K562 (cell line): Measurements from ENCODE around the gene NAT14. TPM values are rescaled to one million over a fixed set of nuclear protein-coding genes. Genes with fewer than 3 reads are reported as not detected.

Source experiments
- ATAC-seq: fragments of 200-7000 bp; cut with Tn5 transposase; 3 replicates; pipeline ENCODE4 v1.9.1; 2020; ENCODE audit warnings: moderate library complexity
- BruUV-seq: library from RNA; stranded (reverse); fragments of 400-500 nt; replicated peaks from 2 replicates; lab custom pipeline; 2021; lab: Mats Ljungman, UMichigan
- CTCF ChIA-PET: fragments of 300-600 bp; formaldehyde crosslinking; extraction: SDS; loops from one replicate; lab custom pipeline; 2021; ENCODE audit warnings: low intra/inter-chr PET ratio; lab: Yijun Ruan, JAX
- POLR2A ChIA-PET: fragments of 300-600, 350-650 bp; sonication (Branson Sonifier 250); formaldehyde crosslinking; extraction: SDS; loops from one replicate; lab custom pipeline; 2021; ENCODE audit warnings: antibody characterized with exemption, inconsistent platforms; lab: Yijun Ruan, JAX
- DNase-seq, 4 experiments: peaks; one replicate each; pipeline versions ENCODE4 v3.0.0 to v3.0.0-alpha.2; 2011 to 2018; ENCODE audit warnings: low spot score in 3 of 4, mixed read lengths in 3 of 4; ENCODE audit errors: extremely low read depth in 1 of 4
- FAIRE-seq: peaks from 2 replicates; lab custom pipeline; 2011; peaks lifted over from hg19 to GRCh38; lab: Jason Lieb, UNC
- H2AFZ ChIP-seq: 2 replicates; pipeline ENCODE4 v1.6.0; 2011; ENCODE audit warnings: low read depth, low read length, control low read depth, inconsistent platforms
- H3K27ac ChIP-seq: fragments of 200-600 bp; 3 replicates; pipeline ENCODE4 v1.8.0; 2011; ENCODE audit warnings: low read depth, mild to moderate bottlenecking, control low read depth, inconsistent platforms, low read length, moderate library complexity, mixed read lengths; ENCODE audit errors: extremely low read depth
- H3K27me3 ChIP-seq, 2 experiments: fragments of 300-600 bp in 1 of 2; 2 replicates in 1 of 2; 3 replicates in 1 of 2; pipeline versions ENCODE4 v1.6.0 to v1.8.0; 2011; ENCODE audit warnings: inconsistent platforms in 2 of 2, low read length in 2 of 2, mild to moderate bottlenecking in 1 of 2, mixed read lengths in 1 of 2, moderate library complexity in 1 of 2; ENCODE audit not compliant: control insufficient read depth in 2 of 2, insufficient read depth in 2 of 2
- H3K36me3 ChIP-seq: fragments of 300-600 bp; 3 replicates; pipeline ENCODE4 v1.8.0; 2011; ENCODE audit warnings: mild to moderate bottlenecking, low read length, inconsistent platforms; ENCODE audit not compliant: control insufficient read depth, insufficient read depth
- H3K4me1 ChIP-seq, 2 experiments: fragments of 200-600 bp in 1 of 2; replicated peaks in 1 of 2; 2 replicates in 1 of 2; 3 replicates in 1 of 2; pipeline versions ENCODE4 v1.5.1 to v1.8.0; 2011; ENCODE audit warnings: inconsistent platforms in 2 of 2, low read length in 2 of 2, mild to moderate bottlenecking in 1 of 2, mixed read lengths in 1 of 2, moderate library complexity in 1 of 2; ENCODE audit not compliant: control insufficient read depth in 2 of 2, insufficient read depth in 2 of 2
- H3K4me2 ChIP-seq: 2 replicates; pipeline ENCODE4 v1.6.1; 2011; ENCODE audit warnings: low read length, control low read depth, inconsistent platforms, mixed read lengths; ENCODE audit not compliant: insufficient read depth
- H3K4me3 ChIP-seq: fragments of 200-600 bp; sonication (generic), shearing (Covaris generic); 2 replicates; pipeline ENCODE4 v1.5.1; 2016; ENCODE audit warnings: control low read depth, inconsistent platforms
- H3K79me2 ChIP-seq: fragments of 200-600 bp; 3 replicates; pipeline ENCODE4 v1.8.0; 2011; ENCODE audit warnings: low read length, inconsistent platforms; ENCODE audit not compliant: control insufficient read depth, insufficient read depth
- H3K9ac ChIP-seq, 2 experiments: 2 replicates each; pipeline versions ENCODE4 v1.6.0 to v1.6.1; 2011; ENCODE audit warnings: low read depth in 2 of 2, low read length in 2 of 2, control low read depth in 1 of 2, inconsistent platforms in 1 of 2, mild to moderate bottlenecking in 1 of 2, mixed read lengths in 1 of 2; ENCODE audit not compliant: insufficient read depth in 1 of 2
- H3K9me1 ChIP-seq: one replicate; pipeline ENCODE4 v1.6.0; 2011; ENCODE audit warnings: inconsistent platforms, mild to moderate bottlenecking, low read length, moderate library complexity; ENCODE audit not compliant: control insufficient read depth, insufficient read depth
- H3K9me3 ChIP-seq: replicated peaks from 2 replicates; pipeline ENCODE4 v1.5.1; 2011; ENCODE audit warnings: low read depth, low read length, inconsistent platforms; ENCODE audit not compliant: control insufficient read depth, insufficient read depth
- H4K20me1 ChIP-seq: replicated peaks from 2 replicates; pipeline ENCODE4 v1.6.1; 2011; ENCODE audit warnings: low read length, inconsistent platforms, mixed read lengths; ENCODE audit not compliant: control insufficient read depth, insufficient read depth
- BCOR ChIP-seq: fragments of 450-650 bp; IDR thresholded peaks from 2 replicates; pipeline ENCODE4 v1.6.1; 2016
- BDP1 ChIP-seq: IDR thresholded peaks from 3 replicates; pipeline ENCODE4 v1.6.1; 2011; ENCODE audit not compliant: insufficient read length, insufficient read depth
- FOXJ3 ChIP-seq: sonication (generic); formaldehyde crosslinking; IDR thresholded peaks from 2 replicates; pipeline ENCODE4 v1.4.0; 2020; ENCODE audit warnings: mild to moderate bottlenecking, missing genetic modification reagents
- TRIM24 ChIP-seq, 2 experiments: fragments of 450-650 bp; IDR thresholded peaks; 2 replicates each; pipeline ENCODE4 v1.6.1; 2016
- ZFP36 ChIP-seq: fragments of 150-350 bp; IDR thresholded peaks from 2 replicates; pipeline ENCODE4 v1.6.1; 2018; ENCODE audit warnings: low read length, low read depth; ENCODE audit not compliant: partially characterized antibody
- WGBS: fragments of 100-300 bp; shearing (Covaris generic); methylation state at CpG from one replicate; pipeline ENCODE4 v1.1.6; 2016; ENCODE audit warnings: low coverage, mixed read lengths; ENCODE audit not compliant: insufficient coverage; ENCODE audit errors: missing lambda C conversion rate; 5-methylcytosine and 5-hydroxymethylcytosine counted together
- in situ Hi-C: fragments of 300-500 bp; cut with MboI; formaldehyde crosslinking; loops from 4 replicates; pipeline ENCODE4 v1.15.0; 2018; ENCODE audit warnings: inconsistent platforms, mixed read lengths
- intact Hi-C: fragments of 100-400 bp; cut with micrococcal nuclease; formaldehyde crosslinking; loops from 2 replicates; pipeline ENCODE4 v1.14.2; 2022
- polyA plus RNA-seq, 8 experiments: library from polyadenylated mRNA; depleted of rRNA in 4 of 8; stranded (reverse) in 5 of 8; unstranded in 3 of 8; fragments of >200 nt; fragmentation: Nextera tagmentation in 2 of 8; fragmentation: Illumina TruSeq in 1 of 8; extraction: Ambion mirVana in 2 of 8; extraction: Trizol in 1 of 8; gene quantifications; 2 replicates each; pipeline versions ENCODE4 v1.2.1 to v1.2.3, GENCODE V29; 2011 to 2014; ENCODE audit warnings: inconsistent platforms in 1 of 8, missing spikeins in 1 of 8
- total RNA-seq, 7 experiments: library from RNA; depleted of rRNA in 6 of 7; stranded (reverse); fragments of >200 nt in 6 of 7; fragmentation: Illumina TruSeq in 2 of 7; extraction: Trizol in 2 of 7; gene quantifications; 2 replicates each; pipeline versions ENCODE4 v1.2.1 to v1.2.3, GENCODE V29; 2011 to 2021; ENCODE audit warnings: low replicate concordance in 1 of 7
- TF ChIP-seq, protein P1 (sequence below): sonication (generic); formaldehyde crosslinking; IDR thresholded peaks from 2 replicates; pipeline ENCODE4 v1.8.0; 2022; ENCODE audit warnings: missing genetic modification reagents, mild to moderate bottlenecking, moderate library complexity, borderline replicate concordance

NAT14 gene
- total and polyA plus RNA-seq, 9 of the 15 experiments (the other 6 are each of a cell fraction or from before 2014, with no cell fraction given): 2.4 to 77.0 (median 26.7) TPM

DNA sequence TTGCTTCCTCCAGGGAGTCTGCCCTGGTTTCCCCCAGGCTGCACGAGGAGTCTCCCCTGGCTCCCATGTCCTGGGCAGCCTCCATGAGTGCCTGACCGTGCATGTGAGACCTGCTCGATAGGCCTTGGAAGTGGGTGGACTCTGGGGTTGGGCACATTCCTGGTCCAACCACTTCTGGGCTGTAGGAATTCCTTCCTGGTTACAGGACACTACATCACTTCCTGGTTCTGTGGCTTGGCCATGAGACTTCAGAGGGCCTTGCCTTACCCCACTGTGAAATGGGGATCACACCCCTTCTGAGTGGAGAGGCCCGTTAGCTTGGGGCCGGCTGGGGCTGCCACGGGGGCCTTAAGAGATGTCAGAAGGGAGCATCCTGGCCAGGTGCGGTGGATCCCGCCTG lies 12.5 kb upstream of the NAT14 start:
- Histone ChIP-seq H4K20me1 (no peaks in the 10 kb centered on the region), H3K4me1 (peaks cover 27 to 42% of the 10 kb centered on the region in 2 experiments), H3K4me2 (no peak overlapping the region), H3K79me2 (no peaks in the 10 kb centered on the region), H3K9me3 (no peaks in the 10 kb centered on the region), H3K4me3 (no peak overlapping the region), H3K36me3 (no peaks in the 10 kb centered on the region; the same call in 2 of the 3 replicates), H3K27me3 (no peaks in the 10 kb centered on the region), H3K9me1 (no peaks in the 10 kb centered on the region), H3K9ac (peak overlapping the region in 1 of 2 experiments; percentile 55; a peak in 1 of 4 replicates), H3K27ac (no peak overlapping the region), H2AFZ (no peak overlapping the region)
- CTCF ChIA-PET: no interaction called here
- TF ChIP-seq ZFP36 (peak; percentile 78), BCOR (peak; percentile 48; the same call in 1 of the 2 replicates), TRIM24 (IDR thresholded peaks at IDR 0.05) (no peak)
- no peak for DNase-seq
- FAIRE-seq: no peak
- POLR2A ChIA-PET: no interaction called here
- intact Hi-C loops (no loop called here), in situ Hi-C loops (no loop called here)
- BruUV-seq: no TSS peak
- ATAC-seq: no peak
- WGBS: 79% methylated on average over 8 of the region's 8 CpGs

DNA sequence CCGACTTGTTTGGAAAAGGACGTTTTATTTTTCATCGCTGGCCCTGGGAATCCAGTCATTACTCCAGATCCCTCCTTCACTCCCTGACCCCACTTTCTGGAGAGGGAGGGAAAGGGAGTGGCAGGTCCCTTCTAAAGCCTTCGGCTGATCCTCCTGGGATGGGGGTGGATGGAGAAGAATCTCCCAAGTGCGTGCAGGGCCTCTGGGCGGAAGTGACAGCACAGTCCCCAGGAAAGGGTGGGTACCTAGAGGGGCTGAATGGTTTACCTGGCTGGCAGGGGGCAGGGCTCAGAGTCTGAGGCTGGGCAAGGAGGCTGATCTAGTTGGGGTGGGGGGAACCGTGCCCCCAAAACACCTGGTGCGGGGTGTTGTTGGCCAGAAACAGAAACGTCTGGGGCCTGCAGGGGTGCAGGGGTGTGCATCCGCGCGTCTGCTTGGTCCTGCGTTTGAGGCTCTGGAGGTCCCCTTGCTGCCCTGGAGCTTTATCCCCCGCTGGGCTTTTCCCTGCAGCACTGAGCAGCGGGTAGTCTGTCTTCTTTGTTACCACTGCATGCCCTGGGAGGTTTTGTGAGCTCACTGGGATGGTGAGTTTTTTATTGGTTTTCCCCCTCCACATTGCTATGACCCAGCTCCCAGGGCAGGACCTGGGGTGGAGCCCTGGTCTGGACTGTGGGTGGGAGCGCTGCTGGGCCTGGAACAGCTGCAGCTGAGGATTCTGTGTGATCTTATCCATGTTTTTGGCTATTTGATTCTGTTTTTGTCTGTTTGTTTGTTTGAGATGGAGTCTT lies 11.6 kb upstream of the NAT14 start:
- in situ Hi-C loops (no loop called here), intact Hi-C loops (no loop called here)
- no peak for ATAC-seq
- peak overlapping the region; percentile 40; the same call in 1 of the 2 replicates for H2AFZ ChIP-seq
- H3K27me3 ChIP-seq: no peaks in the 10 kb centered on the region
- no peak overlapping the region for H3K4me2 ChIP-seq
- no peaks in the 10 kb centered on the region for H3K9me1 ChIP-seq
- peak overlapping the region in 1 of 2 experiments; percentile 66; a peak in 2 of 4 replicates for H3K9ac ChIP-seq
- WGBS: 62% methylated on average over 13 of the region's 16 CpGs
- POLR2A ChIA-PET: no interaction called here
- BruUV-seq: no TSS peak
- peaks cover 9% of the 10 kb centered on the region for H3K79me2 ChIP-seq
- no peak for DNase-seq
- H3K9me3 ChIP-seq: no peaks in the 10 kb centered on the region
- H4K20me1 ChIP-seq: no peaks in the 10 kb centered on the region
- TF ChIP-seq, protein P1, sequence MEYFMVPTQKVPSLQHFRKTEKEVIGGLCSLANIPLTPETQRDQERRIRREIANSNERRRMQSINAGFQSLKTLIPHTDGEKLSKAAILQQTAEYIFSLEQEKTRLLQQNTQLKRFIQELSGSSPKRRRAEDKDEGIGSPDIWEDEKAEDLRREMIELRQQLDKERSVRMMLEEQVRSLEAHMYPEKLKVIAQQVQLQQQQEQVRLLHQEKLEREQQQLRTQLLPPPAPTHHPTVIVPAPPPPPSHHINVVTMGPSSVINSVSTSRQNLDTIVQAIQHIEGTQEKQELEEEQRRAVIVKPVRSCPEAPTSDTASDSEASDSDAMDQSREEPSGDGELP (CRISPR knock-in tag): peak; percentile 68; the same call in 1 of the 2 replicates
- TF ChIP-seq BDP1: no peak
- TF ChIP-seq FOXJ3: no peak
- H3K27ac ChIP-seq: no peak overlapping the region
- H3K36me3 ChIP-seq: no peaks in the 10 kb centered on the region; the same call in 1 of the 3 replicates
- peaks cover 27 to 42% of the 10 kb centered on the region in 2 experiments for H3K4me1 ChIP-seq
- no peak overlapping the region for H3K4me3 ChIP-seq
- CTCF ChIA-PET: no interaction called here
- no peak for FAIRE-seq
